PFSK-1 (cell line): ENCODE data around the gene COQ8A.

Experiments used
- FOXP2 ChIP-seq: optimal IDR thresholded peaks from 2 replicates; pipeline ENCODE3; 2011; ENCODE audit warnings: borderline replicate concordance, control low read depth, inconsistent platforms; ENCODE audit not compliant: insufficient read depth; ENCODE audit errors: extremely low read length, extremely low read depth
- POLR2AphosphoS5 ChIP-seq: IDR thresholded peaks from 2 replicates; pipeline ENCODE4 v1.6.1; 2012; ENCODE audit warnings: low read depth, mild to moderate bottlenecking, control low read depth, low read length, moderate library complexity
- SIN3A ChIP-seq: IDR thresholded peaks from 2 replicates; pipeline ENCODE4 v1.6.1; 2012; ENCODE audit warnings: mild to moderate bottlenecking, low read length, moderate library complexity, borderline replicate concordance; ENCODE audit not compliant: insufficient read depth
- TAF1 ChIP-seq: IDR thresholded peaks from 2 replicates; pipeline ENCODE4 v1.6.1; 2012; ENCODE audit warnings: low read length, control low read depth, borderline replicate concordance; ENCODE audit not compliant: insufficient read depth
- TF ChIP-seq, protein P1 (sequence below), 2 experiments: IDR thresholded peaks; 2 replicates each; pipeline versions ENCODE4 v1.6.1 to v1.8.0; 2011 to 2012; ENCODE audit warnings: low read depth in 2 of 2, low read length in 2 of 2, control low read depth in 1 of 2, inconsistent platforms in 1 of 2, mild to moderate bottlenecking in 1 of 2, moderate library complexity in 1 of 2; ENCODE audit not compliant: insufficient read depth in 1 of 2

The COQ8A gene

DNA sequence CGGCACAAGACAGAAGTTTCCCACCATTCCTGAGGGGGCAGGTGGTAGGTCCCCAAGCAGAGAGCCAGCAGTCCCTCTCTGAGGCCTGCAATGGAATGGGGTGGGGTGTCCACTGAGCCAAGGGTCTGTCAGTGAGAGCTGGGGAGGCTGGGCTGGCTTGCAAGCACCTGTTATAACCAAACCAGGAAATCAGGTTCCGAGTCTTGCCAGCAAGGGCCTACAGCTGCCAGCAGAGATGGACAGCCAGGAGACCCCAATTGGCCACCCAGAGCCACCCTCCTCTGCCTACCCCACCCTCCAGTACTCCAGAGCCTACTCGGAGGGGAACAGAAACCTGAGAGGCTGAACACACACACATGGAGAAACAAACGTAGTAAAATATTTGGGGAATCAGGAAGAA lies 37.5 kb upstream of the COQ8A start:
- no peak for TF ChIP-seq TAF1
- no peak for TF ChIP-seq SIN3A
- TF ChIP-seq, protein P1, sequence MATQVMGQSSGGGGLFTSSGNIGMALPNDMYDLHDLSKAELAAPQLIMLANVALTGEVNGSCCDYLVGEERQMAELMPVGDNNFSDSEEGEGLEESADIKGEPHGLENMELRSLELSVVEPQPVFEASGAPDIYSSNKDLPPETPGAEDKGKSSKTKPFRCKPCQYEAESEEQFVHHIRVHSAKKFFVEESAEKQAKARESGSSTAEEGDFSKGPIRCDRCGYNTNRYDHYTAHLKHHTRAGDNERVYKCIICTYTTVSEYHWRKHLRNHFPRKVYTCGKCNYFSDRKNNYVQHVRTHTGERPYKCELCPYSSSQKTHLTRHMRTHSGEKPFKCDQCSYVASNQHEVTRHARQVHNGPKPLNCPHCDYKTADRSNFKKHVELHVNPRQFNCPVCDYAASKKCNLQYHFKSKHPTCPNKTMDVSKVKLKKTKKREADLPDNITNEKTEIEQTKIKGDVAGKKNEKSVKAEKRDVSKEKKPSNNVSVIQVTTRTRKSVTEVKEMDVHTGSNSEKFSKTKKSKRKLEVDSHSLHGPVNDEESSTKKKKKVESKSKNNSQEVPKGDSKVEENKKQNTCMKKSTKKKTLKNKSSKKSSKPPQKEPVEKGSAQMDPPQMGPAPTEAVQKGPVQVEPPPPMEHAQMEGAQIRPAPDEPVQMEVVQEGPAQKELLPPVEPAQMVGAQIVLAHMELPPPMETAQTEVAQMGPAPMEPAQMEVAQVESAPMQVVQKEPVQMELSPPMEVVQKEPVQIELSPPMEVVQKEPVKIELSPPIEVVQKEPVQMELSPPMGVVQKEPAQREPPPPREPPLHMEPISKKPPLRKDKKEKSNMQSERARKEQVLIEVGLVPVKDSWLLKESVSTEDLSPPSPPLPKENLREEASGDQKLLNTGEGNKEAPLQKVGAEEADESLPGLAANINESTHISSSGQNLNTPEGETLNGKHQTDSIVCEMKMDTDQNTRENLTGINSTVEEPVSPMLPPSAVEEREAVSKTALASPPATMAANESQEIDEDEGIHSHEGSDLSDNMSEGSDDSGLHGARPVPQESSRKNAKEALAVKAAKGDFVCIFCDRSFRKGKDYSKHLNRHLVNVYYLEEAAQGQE (IDR thresholded peaks at IDR 0.05; ENCODE audit: insufficient read depth in 1 of 2, low read depth in 2 of 2, low read length in 2 of 2): no peak
- no peak for TF ChIP-seq FOXP2

DNA sequence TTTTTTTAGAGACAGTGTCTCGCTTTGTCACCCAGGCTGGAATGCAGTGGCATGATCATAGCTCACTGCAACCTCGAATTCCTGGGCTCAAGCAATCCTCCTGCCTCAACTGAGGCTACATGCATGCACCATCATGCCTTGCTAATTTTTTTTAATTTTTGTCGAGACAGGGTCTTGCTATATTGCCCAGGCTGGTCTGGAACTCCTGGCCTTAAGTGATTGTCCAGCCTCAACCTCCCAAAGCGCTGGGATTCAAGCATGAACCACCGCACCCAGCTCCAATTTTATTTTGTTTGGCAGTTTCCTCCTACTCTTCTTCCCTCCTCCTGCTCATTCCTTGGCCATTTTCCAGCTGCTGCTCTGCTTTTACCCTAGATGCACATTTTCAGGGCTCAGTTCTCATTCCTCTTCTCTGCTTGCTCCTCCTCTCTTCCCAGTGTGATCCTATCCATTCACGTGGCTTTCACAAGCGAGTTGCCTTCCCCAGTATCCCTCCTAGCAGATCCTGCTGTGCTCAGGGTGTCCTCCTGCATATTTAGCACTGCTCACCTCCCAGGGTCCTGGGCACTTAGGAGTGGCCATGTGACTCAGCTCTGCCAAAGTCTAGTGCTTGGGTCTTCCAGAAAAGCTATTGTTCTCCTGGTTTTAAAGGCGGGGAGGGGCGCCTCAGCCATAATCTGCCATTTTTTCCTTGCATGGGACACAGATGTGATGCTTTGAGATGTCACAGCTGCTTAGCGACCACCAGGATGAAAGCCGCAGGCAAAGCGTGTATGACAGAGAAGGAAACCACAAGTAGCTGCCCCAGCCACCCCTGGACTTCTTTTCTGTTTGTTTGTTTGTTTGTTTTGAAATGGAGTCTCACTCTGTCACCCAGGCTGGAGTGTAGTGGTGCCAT lies 36.0 kb upstream of the COQ8A start:
- TF ChIP-seq FOXP2 (no peak), POLR2AphosphoS5 (no peak), TAF1 (no peak), SIN3A (no peak)
- TF ChIP-seq, protein P1 (IDR thresholded peaks at IDR 0.05; ENCODE audit: insufficient read depth in 1 of 2, low read depth in 2 of 2, low read length in 2 of 2): no peak

DNA sequence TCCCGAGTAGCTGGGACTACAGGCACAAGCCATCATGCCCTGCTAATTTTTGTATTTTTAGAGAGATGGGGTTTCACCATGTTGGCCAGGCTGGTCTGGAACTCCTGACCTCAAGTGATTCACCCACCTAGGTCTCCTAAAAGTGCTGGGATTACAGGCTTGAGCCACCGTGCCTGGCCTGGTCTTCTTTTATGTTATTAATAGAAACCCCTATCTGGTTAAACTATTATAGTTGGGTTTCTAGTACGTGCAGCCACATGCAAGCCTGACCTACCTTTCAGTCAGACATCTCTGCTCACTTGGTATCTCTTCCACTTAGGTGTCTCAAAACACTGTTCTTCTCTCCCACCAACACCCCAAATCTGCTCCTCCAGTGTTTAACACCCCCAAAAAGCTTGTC lies 35.3 kb upstream of the COQ8A start:
- no peak for TF ChIP-seq FOXP2
- no peak for TF ChIP-seq POLR2AphosphoS5
- TF ChIP-seq, protein P1 (IDR thresholded peaks at IDR 0.05; ENCODE audit: insufficient read depth in 1 of 2, low read depth in 2 of 2, low read length in 2 of 2): no peak
- no peak for TF ChIP-seq SIN3A
- TF ChIP-seq TAF1: no peak

DNA sequence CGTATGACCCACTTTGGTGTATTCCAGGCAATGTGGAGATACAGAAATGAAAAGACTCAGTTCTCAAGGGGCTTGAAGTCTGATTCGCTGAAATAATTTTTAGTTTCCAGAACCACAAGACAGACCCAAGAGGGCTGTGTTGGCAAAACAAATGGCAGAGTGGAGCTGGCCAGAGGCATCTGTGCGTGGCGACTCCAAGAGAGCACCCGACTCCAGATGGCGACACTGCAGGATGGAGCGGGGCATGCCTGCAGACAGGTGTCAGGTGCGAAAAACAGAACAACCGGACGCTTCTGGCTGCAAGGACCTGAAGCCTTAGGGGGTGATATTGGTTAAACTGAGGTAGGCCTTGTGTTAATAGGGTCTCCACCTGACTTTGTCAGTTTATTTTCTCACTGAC lies 31.7 kb upstream of the COQ8A start:
- TF ChIP-seq POLR2AphosphoS5: no peak
- TF ChIP-seq, protein P1 (IDR thresholded peaks at IDR 0.05; ENCODE audit: insufficient read depth in 1 of 2, low read depth in 2 of 2, low read length in 2 of 2): no peak
- no peak for TF ChIP-seq FOXP2
- no peak for TF ChIP-seq SIN3A
- TF ChIP-seq TAF1: no peak
